ENCODE measurements around the gene PAQR5. TPM values are rescaled to one million over a fixed set of nuclear protein-coding genes. Genes with fewer than 3 reads are reported as not detected.

The PAQR5 gene
- total RNA-seq, 1 experiment from 2014 or later: 3.4 TPM

DNA sequence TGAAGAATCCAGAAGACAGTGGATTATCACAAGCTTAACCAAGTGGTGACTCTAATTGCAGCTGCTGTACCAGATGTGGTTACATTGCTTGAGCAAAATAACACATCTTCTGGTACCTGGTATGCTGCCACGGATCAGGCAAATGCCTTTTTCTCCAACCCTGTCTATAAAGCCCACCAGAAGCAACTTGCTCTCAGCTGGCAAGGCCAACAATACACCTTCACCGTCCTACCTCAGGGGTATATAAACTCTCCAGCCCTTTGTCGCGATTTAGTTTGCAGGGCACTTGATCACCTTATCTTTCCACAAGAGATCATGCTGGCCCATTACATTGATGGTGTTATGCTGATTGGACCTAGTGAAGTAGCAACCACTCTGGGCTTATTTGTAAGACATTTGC lies 52.6 kb downstream of the PAQR5 start:
- intact Hi-C loops (cut with micrococcal nuclease; ENCODE audit: unreplicated experiment): no loop called here
- H3K4me1 Mint-ChIP-seq (ENCODE audit: low read depth, unreplicated experiment): no peaks in the 10 kb centered on the region
- ChIA-PET POLR2A (no interaction called here), CTCF (no interaction called here)
- H3K27ac Mint-ChIP-seq (ENCODE audit: unreplicated experiment): no peak overlapping the region
- TF ChIP-seq, protein P1, sequence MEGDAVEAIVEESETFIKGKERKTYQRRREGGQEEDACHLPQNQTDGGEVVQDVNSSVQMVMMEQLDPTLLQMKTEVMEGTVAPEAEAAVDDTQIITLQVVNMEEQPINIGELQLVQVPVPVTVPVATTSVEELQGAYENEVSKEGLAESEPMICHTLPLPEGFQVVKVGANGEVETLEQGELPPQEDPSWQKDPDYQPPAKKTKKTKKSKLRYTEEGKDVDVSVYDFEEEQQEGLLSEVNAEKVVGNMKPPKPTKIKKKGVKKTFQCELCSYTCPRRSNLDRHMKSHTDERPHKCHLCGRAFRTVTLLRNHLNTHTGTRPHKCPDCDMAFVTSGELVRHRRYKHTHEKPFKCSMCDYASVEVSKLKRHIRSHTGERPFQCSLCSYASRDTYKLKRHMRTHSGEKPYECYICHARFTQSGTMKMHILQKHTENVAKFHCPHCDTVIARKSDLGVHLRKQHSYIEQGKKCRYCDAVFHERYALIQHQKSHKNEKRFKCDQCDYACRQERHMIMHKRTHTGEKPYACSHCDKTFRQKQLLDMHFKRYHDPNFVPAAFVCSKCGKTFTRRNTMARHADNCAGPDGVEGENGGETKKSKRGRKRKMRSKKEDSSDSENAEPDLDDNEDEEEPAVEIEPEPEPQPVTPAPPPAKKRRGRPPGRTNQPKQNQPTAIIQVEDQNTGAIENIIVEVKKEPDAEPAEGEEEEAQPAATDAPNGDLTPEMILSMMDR (IDR thresholded peaks at IDR 0.05; ENCODE audit: insufficient read depth in 1 of 2, low read depth in 1 of 2, low read length in 1 of 2, severe bottlenecking in 1 of 2, unreplicated experiment in 1 of 2): no peak
- H3K9me3 Mint-ChIP-seq (ENCODE audit: unreplicated experiment): no peaks in the 10 kb centered on the region
- H3K27me3 ChIP-seq (replicated peaks; ENCODE audit: control insufficient read depth, insufficient read depth, low read length): no peaks in the 10 kb centered on the region
- no peaks in the 10 kb centered on the region for H3K36me3 Mint-ChIP-seq (ENCODE audit: insufficient read depth, unreplicated experiment)
- no TSS peak for BruUV-seq (replicated peaks)
- no peaks in the 10 kb centered on the region for H3K36me3 ChIP-seq (ENCODE audit: control insufficient read depth, insufficient read depth, low read length)
- H3K4me3 Mint-ChIP-seq (ENCODE audit: unreplicated experiment): no peak overlapping the region
- H3K4me1 ChIP-seq: no peaks in the 10 kb centered on the region
- H3K27me3 Mint-ChIP-seq (ENCODE audit: insufficient read depth, unreplicated experiment): no peaks in the 10 kb centered on the region
- H3K9me3 ChIP-seq: no peaks in the 10 kb centered on the region
- no peak overlapping the region for H3K4me3 ChIP-seq (ENCODE audit: low read depth, low read length)
- DNase-seq: no peak

DNA sequence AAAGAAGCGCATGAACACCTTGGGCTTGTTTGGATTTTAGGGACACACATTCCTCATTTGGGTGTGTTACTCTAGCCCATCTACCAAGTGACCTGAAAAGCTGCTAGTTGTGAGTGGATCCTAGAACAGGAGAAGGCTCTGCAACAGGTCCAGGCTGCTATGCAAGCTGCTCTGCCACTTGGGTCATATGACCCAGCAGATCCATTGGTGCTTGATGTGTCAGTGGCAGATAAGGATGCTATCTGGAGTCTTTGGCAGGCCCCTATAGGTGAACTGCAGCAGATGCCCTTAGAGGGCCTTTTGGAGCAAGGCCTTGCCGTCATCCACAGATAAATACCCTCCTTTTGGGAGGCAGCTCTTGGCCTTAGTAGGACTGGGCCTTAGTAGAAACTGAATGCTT lies 53.2 kb downstream of the PAQR5 start:
- no peaks in the 10 kb centered on the region for H3K4me1 ChIP-seq
- CTCF ChIA-PET: no interaction called here
- Mint-ChIP-seq H3K4me3 (ENCODE audit: unreplicated experiment) (no peak overlapping the region), H3K4me1 (ENCODE audit: low read depth, unreplicated experiment) (no peaks in the 10 kb centered on the region), H3K9me3 (ENCODE audit: unreplicated experiment) (no peaks in the 10 kb centered on the region), H3K27ac (ENCODE audit: unreplicated experiment) (no peak overlapping the region), H3K27me3 (ENCODE audit: insufficient read depth, unreplicated experiment) (no peaks in the 10 kb centered on the region), H3K36me3 (ENCODE audit: insufficient read depth, unreplicated experiment) (no peaks in the 10 kb centered on the region)
- no peaks in the 10 kb centered on the region for H3K36me3 ChIP-seq (ENCODE audit: control insufficient read depth, insufficient read depth, low read length)
- POLR2A ChIA-PET: no interaction called here
- H3K4me3 ChIP-seq (ENCODE audit: low read depth, low read length): no peak overlapping the region
- BruUV-seq (replicated peaks): no TSS peak
- TF ChIP-seq, protein P1 (IDR thresholded peaks at IDR 0.05; ENCODE audit: insufficient read depth in 1 of 2, low read depth in 1 of 2, low read length in 1 of 2, severe bottlenecking in 1 of 2, unreplicated experiment in 1 of 2): no peak
- no peak for DNase-seq
- intact Hi-C loops (cut with micrococcal nuclease; ENCODE audit: unreplicated experiment): no loop called here
- no peaks in the 10 kb centered on the region for H3K27me3 ChIP-seq (replicated peaks; ENCODE audit: control insufficient read depth, insufficient read depth, low read length)
- H3K9me3 ChIP-seq: no peaks in the 10 kb centered on the region

DNA sequence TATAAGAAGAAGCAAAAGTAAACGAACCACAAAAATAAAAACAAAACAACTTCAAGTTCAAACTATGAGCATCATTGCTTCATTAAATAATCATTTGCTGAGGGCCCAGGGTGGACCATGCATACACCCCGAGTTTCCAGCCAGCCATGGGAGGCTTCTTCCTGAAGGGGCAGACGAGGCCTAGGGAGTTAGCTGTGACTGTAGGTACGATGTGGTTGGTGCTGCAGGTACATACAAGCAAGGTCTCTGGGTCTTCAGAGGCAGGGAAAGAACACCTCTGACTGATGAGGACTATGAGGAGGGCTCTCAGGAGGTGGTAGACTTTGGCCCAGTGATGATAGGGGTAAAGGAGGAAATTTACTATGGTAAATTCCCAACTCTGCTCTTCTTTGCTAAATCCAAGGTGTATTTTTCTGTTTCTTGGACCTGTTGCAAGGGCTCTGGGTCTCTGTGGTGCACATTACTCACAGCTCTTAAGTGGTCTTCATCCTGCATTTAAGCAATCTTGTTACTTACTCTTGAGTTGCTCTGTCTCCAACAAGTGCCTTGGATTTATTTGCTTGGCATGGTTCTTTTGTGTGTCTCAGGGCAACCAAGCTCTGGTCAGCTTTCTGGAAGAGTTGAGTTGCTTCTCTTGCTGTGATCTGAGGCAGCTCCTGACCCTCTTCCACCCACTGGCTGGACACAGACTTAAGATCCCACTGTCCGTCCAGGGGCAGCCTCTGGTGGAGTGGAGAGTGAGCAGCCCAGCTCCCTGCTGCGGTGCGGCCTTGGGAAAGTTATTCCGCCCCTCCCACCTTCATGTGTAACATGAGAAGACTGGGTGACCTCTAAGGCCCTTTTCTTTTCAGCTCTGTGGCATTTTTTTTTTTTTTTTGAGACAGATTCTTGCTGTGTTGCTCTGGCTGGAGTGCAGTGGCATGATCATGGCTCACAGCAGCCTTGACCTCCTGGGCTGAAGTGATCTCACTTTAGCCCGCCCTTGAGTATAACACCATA lies 59.4 kb downstream of the PAQR5 start:
- no peaks in the 10 kb centered on the region for H3K9me3 ChIP-seq
- no peaks in the 10 kb centered on the region for H3K27me3 ChIP-seq (replicated peaks; ENCODE audit: control insufficient read depth, insufficient read depth, low read length)
- no peaks in the 10 kb centered on the region for H3K36me3 ChIP-seq (ENCODE audit: control insufficient read depth, insufficient read depth, low read length)
- H3K4me3 ChIP-seq (ENCODE audit: low read depth, low read length): no peak overlapping the region
- no peak for DNase-seq
- Mint-ChIP-seq H3K4me1 (ENCODE audit: low read depth, unreplicated experiment) (peaks cover 6% of the 10 kb centered on the region), H3K36me3 (ENCODE audit: insufficient read depth, unreplicated experiment) (no peaks in the 10 kb centered on the region), H3K9me3 (ENCODE audit: unreplicated experiment) (no peaks in the 10 kb centered on the region), H3K27me3 (ENCODE audit: insufficient read depth, unreplicated experiment) (no peaks in the 10 kb centered on the region), H3K27ac (ENCODE audit: unreplicated experiment) (no peak overlapping the region), H3K4me3 (ENCODE audit: unreplicated experiment) (no peak overlapping the region)
- peaks cover 14% of the 10 kb centered on the region for H3K4me1 ChIP-seq
- intact Hi-C loops (cut with micrococcal nuclease; ENCODE audit: unreplicated experiment): no loop called here
- no TSS peak for BruUV-seq (replicated peaks)
- POLR2A ChIA-PET: no interaction called here
- TF ChIP-seq, protein P1 (IDR thresholded peaks at IDR 0.05; ENCODE audit: insufficient read depth in 1 of 2, low read depth in 1 of 2, low read length in 1 of 2, severe bottlenecking in 1 of 2, unreplicated experiment in 1 of 2): no peak
- CTCF ChIA-PET: no interaction called here
